ENCODE measurements around the gene VLDLR. TPM values are rescaled to one million over a fixed set of nuclear protein-coding genes. Genes with fewer than 3 reads are reported as not detected.

Gene VLDLR
- total and polyA plus RNA-seq, 11 donors = 15.1 to 177 (median 112) TPM

Other genes starting within 250 kb of the VLDLR start
- gene KCNV2, start 95.7 kb downstream of the VLDLR start, total RNA-seq = not detected
- gene KCNV2, start 95.7 kb downstream of the VLDLR start, polyA plus RNA-seq = not detected
- gene PUM3, start 222.3 kb downstream of the VLDLR start, total RNA-seq = 10 to 100 TPM in 8 of 9 donors, 1 to 10 TPM in 1; 8.7 to 33.1 (median 14.5) TPM
- 10 to 100 TPM; 10.1 to 20.1 TPM for gene PUM3, start 222.3 kb downstream of the VLDLR start, polyA plus RNA-seq

Measured in heart left ventricle (tissue), 11 donors.